Psoas muscle (tissue), 8 donors: ENCODE measurements around the gene NT5C1A. TPM values are rescaled to one million over a fixed set of nuclear protein-coding genes. Genes with fewer than 3 reads are reported as not detected.

Experiments
- ATAC-seq, 4 donors: fragments of 200-7000 bp; cut with Tn5 transposase; one replicate each; pipeline ENCODE4 v1.9.1; 2020; ENCODE audit warnings: moderate library complexity in 3 of 4, mild to moderate bottlenecking in 2 of 4
- DNase-seq, 2 donors: peaks; one replicate each; pipeline ENCODE4 v3.0.0-alpha.2; 2020
- H3K27ac ChIP-seq: fragments of 200-600 bp; one replicate; pipeline ENCODE4 v1.8.0; 2022
- H3K27me3 ChIP-seq, 3 donors: fragments of 200-600 bp in 1 of 3; one replicate each; pipeline versions ENCODE4 v1.6.1 to v1.8.0; 2013 to 2022; ENCODE audit warnings: low read length in 2 of 3, mild to moderate bottlenecking in 2 of 3, moderate library complexity in 1 of 3; ENCODE audit not compliant: insufficient read depth in 3 of 3
- H3K36me3 ChIP-seq, 2 donors: fragments of 200-600 bp in 1 of 2; one replicate each; pipeline versions ENCODE4 v1.6.1 to v1.8.0; 2013 to 2022; ENCODE audit warnings: low read depth in 1 of 2, mild to moderate bottlenecking in 1 of 2, moderate library complexity in 1 of 2; ENCODE audit not compliant: insufficient read depth in 1 of 2
- H3K4me1 ChIP-seq: fragments of 200-600 bp; one replicate; pipeline ENCODE4 v1.8.0; 2022
- H3K4me3 ChIP-seq: fragments of 200-600 bp; one replicate; pipeline ENCODE4 v1.8.0; 2022; ENCODE audit warnings: mild to moderate bottlenecking
- H3K9me3 ChIP-seq: fragments of 200-600 bp; one replicate; pipeline ENCODE4 v1.8.0; 2022
- CTCF ChIP-seq: fragments of 200-600 bp; IDR thresholded peaks from one replicate; pipeline ENCODE4 v1.8.0; 2022; ENCODE audit warnings: antibody characterized with exemption
- WGBS, 3 donors: extraction: QIAGEN DNeasy Blood & Tissue Kit; methylation state at CpG; one replicate each; pipeline versions ENCODE4 v1.1.6 to v1.1.7; 2013; 5-methylcytosine and 5-hydroxymethylcytosine counted together
- intact Hi-C, 2 donors: fragments of 100-400 bp; cut with DNase I; formaldehyde crosslinking; loops; one replicate each; pipeline versions ENCODE4 v1.11.0 to v1.14.2; 2022
- polyA plus RNA-seq, 3 donors: library from polyadenylated mRNA; stranded (reverse); fragments of 200-250 nt; gene quantifications; one replicate each; pipeline ENCODE4 v1.2.3, GENCODE V29; 2013
- total RNA-seq, 4 donors: library from RNA; stranded (reverse); fragmentation: NEBNext Ultra II Directional in 2 of 4; extraction: Animal tissue kit (Norgen Biotek cat#: 25700) in 2 of 4; gene quantifications; one replicate each; pipeline versions ENCODE4 v1.2.1 to v1.2.4, GENCODE V29; 2021 to 2023
- donor health status: healthy with polysubstance abuse.
- donor health status: DM: no; HTN: no; CAD: no; lungs with moderate emphysema.
- donor health status: Bipolar disorder and iron deficiency.
- donor health status: healthy.
- donor health status: DM: yes; HTN: yes; CAD: no.
- donor health status: DM: no; HTN: no; CAD: no.
- donor health status: DM: no; HTN: no; CAD: no.
- donor health status: DM: yes; HTN: yes; CAD: no.

Gene NT5C1A
- total and polyA plus RNA-seq, 7 donors, result 1.2 to 112 (median 35.0) TPM

- 72 to 82% (median 72%) methylated on average over 2 of the region's 2 CpGs for WGBS, 3 donors
- Histone ChIP-seq H3K4me1 (peaks cover 15% of the 10 kb centered on the region), H3K27ac (no peak overlapping the region), H3K36me3 (no peaks in the 10 kb centered on the region), H3K4me3 (no peak overlapping the region), H3K27me3 (peaks cover 0 to 12% (median 0%) of the 10 kb centered on the region in 3 donors), H3K9me3 (no peaks in the 10 kb centered on the region)
- no peak for DNase-seq
- no peak for TF ChIP-seq CTCF
- intact Hi-C loops, result loop anchor here in 1 of 2 donors (2.0 kb wide), 1 partner anchor 16 kb away; the partner anchor contains the start of gene NT5C1A
- ATAC-seq, result no peak
Observed at GRCh38 chr1:39689214-39689613, 17.3 kb upstream of the NT5C1A start.

GRCh38 chr1:39688706-39689105, 16.8 kb upstream of the NT5C1A start:
- ATAC-seq, result no peak
- peaks cover 0 to 14% (median 2%) of the 10 kb centered on the region in 3 donors for H3K27me3 ChIP-seq
- H3K9me3 ChIP-seq, result no peaks in the 10 kb centered on the region
- peaks cover 15% of the 10 kb centered on the region for H3K4me1 ChIP-seq
- H3K4me3 ChIP-seq, result no peak overlapping the region
- DNase-seq, result no peak
- no peak for TF ChIP-seq CTCF
- intact Hi-C loops, result loop anchor here in 1 of 2 donors (2.0 kb wide), 1 partner anchor 16 kb away; the partner anchor contains the start of gene NT5C1A
- no peak overlapping the region for H3K27ac ChIP-seq
- H3K36me3 ChIP-seq, result no peaks in the 10 kb centered on the region
- WGBS, 3 donors, result 68 to 81% (median 79%) methylated on average over 3 of the region's 3 CpGs

- H3K27ac ChIP-seq, result no peak overlapping the region
- no peaks in the 10 kb centered on the region for H3K36me3 ChIP-seq
- no peaks in the 10 kb centered on the region for H3K9me3 ChIP-seq
- no peak for TF ChIP-seq CTCF
- H3K27me3 ChIP-seq, result peaks cover 0 to 18% (median 5%) of the 10 kb centered on the region in 3 donors
- H3K4me1 ChIP-seq, result peaks cover 5% of the 10 kb centered on the region
- WGBS, 3 donors, result 47 to 68% (median 64%) methylated on average over 2 of the region's 2 CpGs
- DNase-seq (no peak), ATAC-seq (no peak)
- intact Hi-C loops, result no loop called here
- H3K4me3 ChIP-seq, result no peak overlapping the region
Observed at GRCh38 chr1:39687243-39687642, 15.3 kb upstream of the NT5C1A start.

- Histone ChIP-seq H3K4me1 (no peaks in the 10 kb centered on the region), H3K27ac (no peak overlapping the region), H3K9me3 (no peaks in the 10 kb centered on the region), H3K36me3 (no peaks in the 10 kb centered on the region), H3K27me3 (peaks cover 0 to 14% (median 5%) of the 10 kb centered on the region in 3 donors), H3K4me3 (no peak overlapping the region)
- no peak for TF ChIP-seq CTCF
- intact Hi-C loops, result no loop called here
- 80 to 87% (median 84%) methylated on average over 3 of the region's 3 CpGs for WGBS, 3 donors
- ATAC-seq (no peak), DNase-seq (no peak)
Observed at GRCh38 chr1:39685071-39685470, 13.2 kb upstream of the NT5C1A start.

GRCh38 chr1:39684313-39684664, 12.4 kb upstream of the NT5C1A start:
- 71 to 73% (median 72%) methylated on average over 11 to 13 of the region's 13 CpGs for WGBS, 3 donors
- no peak overlapping the region for H3K27ac ChIP-seq
- DNase-seq (no peak), ATAC-seq (no peak)
- no peak overlapping the region for H3K4me3 ChIP-seq
- TF ChIP-seq CTCF, result no peak
- H3K4me1 ChIP-seq, result no peaks in the 10 kb centered on the region
- peaks cover 0 to 13% (median 5%) of the 10 kb centered on the region in 3 donors for H3K27me3 ChIP-seq
- intact Hi-C loops, result no loop called here
- H3K36me3 ChIP-seq, result no peaks in the 10 kb centered on the region
- H3K9me3 ChIP-seq, result no peaks in the 10 kb centered on the region
